NOMO-1 treated with dmso at 0.1 percent for 144 hours (cell line): ENCODE results near the gene MUC20.
"Not testable (repeated sequence)": the region's sequence is repeated elsewhere in the genome, so short reads cannot be mapped to it uniquely, and the experiment has no call there.

Experiments used
- DNase-seq: peaks from one replicate; lab custom pipeline; 2025; ENCODE audit not compliant: unreplicated experiment; lab: John Stamatoyannopoulos, UW

Gene MUC20

GRCh38 chr3:195710126-195710905 lies 10.5 kb upstream of the MUC20 start:
- not testable (repeated sequence) for DNase-seq

GRCh38 chr3:195711091-195711812 lies 9.5 kb upstream of the MUC20 start:
- not testable (repeated sequence) for DNase-seq

DNA sequence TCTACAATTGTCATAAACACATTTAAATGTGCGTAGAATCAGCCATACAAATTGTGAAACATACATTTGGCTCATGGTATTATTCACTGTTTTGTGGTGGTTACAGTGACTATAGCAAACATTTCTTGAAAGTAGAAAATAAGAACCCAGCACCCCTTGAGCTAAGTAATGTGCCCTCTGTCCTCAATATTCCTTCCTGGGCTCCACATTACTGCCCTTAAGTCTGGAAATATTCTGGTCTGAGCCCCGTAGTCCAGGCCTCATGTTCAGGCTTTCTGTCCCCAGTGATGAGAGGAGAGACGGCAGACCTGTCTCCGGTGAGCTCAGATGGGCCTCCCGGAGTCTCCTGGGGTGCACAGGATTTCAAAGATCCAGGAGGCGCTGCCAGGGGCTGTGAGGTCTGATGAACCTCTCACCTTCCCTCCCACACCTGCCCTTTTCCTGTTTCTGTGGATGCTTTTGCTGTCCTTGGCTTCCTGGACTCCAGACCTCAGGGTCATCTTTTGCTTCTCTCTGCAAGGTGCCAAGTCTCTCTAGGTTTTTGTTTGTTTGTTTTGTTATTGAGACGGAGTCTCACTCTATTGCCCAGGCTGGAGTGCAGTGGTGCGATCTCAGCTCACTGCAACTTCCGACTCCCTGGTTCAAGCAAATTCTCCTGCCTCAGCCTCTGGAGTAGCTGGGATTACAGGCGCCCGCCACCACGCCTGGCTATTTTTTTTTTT lies 8.8 kb upstream of the MUC20 start:
- DNase-seq: no peak

GRCh38 chr3:195712535-195712910 lies 8.3 kb upstream of the MUC20 start:
- not testable (repeated sequence) for DNase-seq

DNA sequence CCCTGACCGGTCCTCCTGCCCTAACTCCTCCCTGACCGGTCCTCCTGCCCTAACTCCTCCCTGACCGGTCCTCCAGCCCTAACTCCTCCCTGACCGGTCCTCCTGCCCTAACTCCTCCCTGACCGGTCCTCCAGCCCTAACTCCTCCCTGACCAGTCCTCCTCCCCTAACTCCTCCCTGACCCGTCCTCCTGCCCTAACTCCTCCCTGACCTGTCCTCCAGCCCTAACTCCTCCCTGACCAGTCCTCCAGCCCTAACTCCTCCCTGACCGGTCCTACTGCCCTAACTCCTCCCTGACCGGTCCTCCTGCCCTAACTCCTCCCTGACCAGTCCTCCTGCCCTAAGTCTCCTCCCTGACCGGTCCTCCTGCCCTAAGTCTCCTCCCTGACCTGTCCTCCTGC lies 7.6 kb upstream of the MUC20 start:
- not testable (repeated sequence) for DNase-seq

GRCh38 chr3:195714380-195715011 lies 6.3 kb upstream of the MUC20 start:
- DNase-seq: no peak

- no peak for DNase-seq
Measured at GRCh38 chr3:195715134-195715533, 5.6 kb upstream of the MUC20 start.

GRCh38 chr3:195715583-195716266 lies 5.1 kb upstream of the MUC20 start:
- no peak for DNase-seq

- no peak for DNase-seq
Measured at GRCh38 chr3:195717416-195717815, 3.4 kb upstream of the MUC20 start.

DNA sequence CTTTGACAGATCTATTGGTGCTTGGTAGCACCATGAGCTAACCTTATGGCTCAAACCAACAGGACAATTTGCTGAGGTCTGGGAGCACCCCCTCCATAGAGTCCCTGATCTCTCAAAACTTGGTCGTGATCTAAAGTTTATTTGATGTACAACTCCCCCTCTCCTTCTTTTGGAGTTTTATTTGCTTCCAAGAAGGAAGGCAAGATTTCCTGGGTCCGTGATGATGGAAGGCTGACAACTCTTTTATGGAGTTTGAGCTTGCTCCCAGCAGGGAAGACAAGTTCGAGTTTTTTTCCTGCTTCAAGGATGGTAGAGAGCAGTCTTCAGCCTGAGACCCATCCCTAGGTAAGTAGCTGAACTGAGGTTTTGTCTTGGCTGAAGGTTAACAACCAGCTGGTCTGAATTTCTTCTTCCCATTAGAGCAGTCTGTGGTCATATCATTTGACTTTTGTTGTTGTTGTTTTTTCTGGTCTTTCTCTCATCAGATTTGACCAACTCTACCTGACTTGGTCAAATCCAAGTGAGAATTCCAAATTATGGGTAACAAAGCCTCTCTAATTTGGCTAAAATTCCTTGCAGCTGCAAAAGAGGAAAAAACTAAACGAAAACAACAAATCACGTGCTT lies 2.8 kb upstream of the MUC20 start:
- DNase-seq: no peak

GRCh38 chr3:195718477-195718984 lies 2.2 kb upstream of the MUC20 start:
- no peak for DNase-seq

DNA sequence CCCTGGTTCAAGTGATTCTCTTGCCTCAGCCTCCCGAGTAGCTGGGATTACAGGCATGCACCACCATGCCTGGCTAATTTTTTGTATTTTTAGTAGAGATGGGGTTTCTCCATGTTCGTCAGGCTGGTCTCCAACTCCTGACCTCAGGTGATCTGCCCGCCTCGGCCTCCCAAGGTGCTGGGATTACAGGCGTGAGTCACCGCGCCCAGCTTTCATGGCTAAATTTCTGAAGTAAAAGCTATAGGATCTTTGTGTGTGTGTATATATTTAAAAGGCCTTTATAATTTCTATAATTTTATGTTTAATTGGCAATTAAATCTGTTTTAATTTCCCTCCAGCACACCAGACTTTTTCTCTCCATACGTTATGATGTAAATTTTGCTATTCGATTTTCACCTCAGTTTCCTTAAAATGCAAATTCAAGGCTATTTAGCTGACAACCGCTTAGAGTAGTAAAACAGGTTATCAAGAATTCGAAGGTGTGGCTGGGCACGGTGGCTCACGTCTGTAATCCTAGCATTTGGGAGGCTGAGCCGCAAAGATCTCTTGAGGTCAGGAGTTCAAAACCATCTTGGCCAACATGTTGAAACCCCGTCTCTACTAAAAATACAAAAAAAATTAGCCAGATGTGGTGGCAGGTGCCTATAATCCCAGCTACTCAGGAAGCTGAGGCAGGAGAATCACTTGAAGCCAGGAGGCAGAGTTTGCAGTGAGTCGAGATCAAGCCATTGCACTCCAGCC lies 1.1 kb upstream of the MUC20 start:
- not testable (repeated sequence) for DNase-seq

DNA sequence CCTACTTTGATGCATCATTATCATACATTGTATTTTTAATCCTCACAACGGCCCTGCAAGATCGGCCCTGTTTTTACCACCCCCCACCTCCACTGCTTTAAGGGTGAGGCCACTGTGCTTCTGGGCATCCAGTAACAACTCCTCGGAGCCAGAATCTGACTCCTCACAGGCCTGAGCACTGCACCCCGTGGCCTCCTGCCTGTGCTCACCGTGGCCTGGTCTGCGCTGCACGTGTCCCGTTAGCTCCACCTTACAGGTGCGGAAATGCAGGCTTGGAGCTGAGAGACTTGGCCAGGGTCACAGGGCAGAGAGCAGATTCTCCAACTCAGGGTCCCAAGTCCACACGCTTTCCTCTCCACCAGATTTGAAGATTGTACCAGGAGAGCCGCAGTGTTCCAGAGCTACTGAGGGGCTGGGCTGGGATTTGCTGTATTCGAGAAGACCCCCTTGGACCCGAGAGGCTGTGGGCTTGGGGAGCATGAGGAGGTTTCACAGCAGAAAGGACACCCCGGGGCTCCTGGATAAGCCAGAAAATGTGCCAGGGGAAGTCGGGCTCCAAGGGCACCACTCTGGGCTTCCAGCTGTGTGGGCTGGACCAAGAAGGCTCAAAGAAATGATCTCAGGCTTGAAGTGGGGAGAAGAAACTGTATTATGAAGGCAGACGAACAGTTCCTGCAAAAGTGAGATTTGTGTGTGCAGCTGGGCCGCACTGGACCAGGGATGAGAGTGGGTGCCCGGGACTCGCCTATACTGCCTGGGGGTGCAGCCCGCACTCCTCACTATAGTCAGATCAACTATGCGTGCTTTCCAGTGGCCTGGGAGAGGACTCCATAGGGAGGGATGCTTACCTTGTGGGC lies 1.6 kb downstream of the MUC20 start:
- not testable (repeated sequence) for DNase-seq

GRCh38 chr3:195722996-195723345 lies 2.2 kb downstream of the MUC20 start:
- DNase-seq: not testable (repeated sequence)

DNA sequence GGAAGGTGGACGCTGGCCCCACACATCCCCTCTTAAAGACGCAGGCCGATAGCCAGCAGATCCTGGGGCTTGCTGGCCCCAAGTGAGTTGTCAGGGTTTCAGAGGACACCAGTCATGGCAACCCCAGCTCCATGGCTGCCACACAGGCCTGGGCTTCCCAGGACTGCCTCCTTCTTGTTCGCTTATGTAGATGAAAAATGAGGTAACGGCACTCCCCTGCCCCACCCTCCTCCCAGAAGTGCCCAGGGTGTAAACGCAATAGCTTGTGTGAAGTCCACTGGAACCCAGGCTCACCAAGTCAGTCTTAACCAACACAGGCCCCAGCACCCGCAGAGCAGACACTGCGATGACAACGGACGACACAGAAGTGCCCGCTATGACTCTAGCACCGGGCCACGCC lies 3.6 kb downstream of the MUC20 start:
- DNase-seq: not testable (repeated sequence)

DNA sequence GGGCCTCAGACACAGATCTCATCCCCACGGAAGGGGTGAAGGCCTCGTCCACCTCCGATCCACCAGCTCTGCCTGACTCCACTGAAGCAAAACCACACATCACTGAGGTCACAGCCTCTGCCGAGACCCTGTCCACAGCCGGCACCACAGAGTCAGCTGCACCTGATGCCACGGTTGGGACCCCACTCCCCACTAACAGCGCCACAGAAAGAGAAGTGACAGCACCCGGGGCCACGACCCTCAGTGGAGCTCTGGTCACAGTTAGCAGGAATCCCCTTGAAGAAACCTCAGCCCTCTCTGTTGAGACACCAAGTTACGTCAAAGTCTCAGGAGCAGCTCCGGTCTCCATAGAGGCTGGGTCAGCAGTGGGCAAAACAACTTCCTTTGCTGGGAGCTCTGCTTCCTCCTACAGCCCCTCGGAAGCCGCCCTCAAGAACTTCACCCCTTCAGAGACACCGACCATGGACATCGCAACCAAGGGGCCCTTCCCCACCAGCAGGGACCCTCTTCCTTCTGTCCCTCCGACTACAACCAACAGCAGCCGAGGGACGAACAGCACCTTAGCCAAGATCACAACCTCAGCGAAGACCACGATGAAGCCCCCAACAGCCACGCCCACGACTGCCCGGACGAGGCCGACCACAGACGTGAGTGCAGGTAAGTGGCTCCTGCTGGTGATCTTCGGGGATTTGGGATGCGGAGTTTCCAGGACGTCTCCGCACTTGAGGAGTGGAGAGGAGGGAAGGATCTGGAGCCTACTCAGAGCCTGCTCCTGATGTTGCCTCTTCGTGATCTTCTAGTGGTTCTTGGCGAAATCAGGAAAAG lies 5.3 kb downstream of the MUC20 start:
- not testable (repeated sequence) for DNase-seq

GRCh38 chr3:195727606-195728195 lies 6.9 kb downstream of the MUC20 start:
- DNase-seq: no peak
